Measurements from ENCODE around the gene TSPAN16. TPM values are rescaled to one million over a fixed set of nuclear protein-coding genes. Genes with fewer than 3 reads are reported as not detected.

The TSPAN16 gene
- total RNA-seq (2014; rRNA removed; shearing (Covaris generic)) = not detected in 2 replicates

- Histone ChIP-seq H3K4me3 (ENCODE audit: insufficient read depth, low read depth, low read length) (no peak within 1 kb of the TSS), H3K36me3 (replicated peaks; ENCODE audit: control insufficient read depth, insufficient read depth, low read length) (no peaks in the 10 kb centered on the region), H3K27me3 (ENCODE audit: control insufficient read depth, insufficient read depth, low read length) (no peaks in the 10 kb centered on the region)
- DNase-seq = no peak
These were observed at the start of gene TSPAN16 for GRCh38 chr19:11295665-11296245. TSS of gene TSPAN16 (plus strand) at chr19:11296160. CDS start at chr19:11296298, 138 bp downstream.

- H3K27me3 ChIP-seq (ENCODE audit: control insufficient read depth, insufficient read depth, low read length) = no peaks in the 10 kb centered on the region
- DNase-seq = no peak
- H3K4me3 ChIP-seq (ENCODE audit: insufficient read depth, low read depth, low read length) = no peak overlapping the region
- H3K36me3 ChIP-seq (replicated peaks; ENCODE audit: control insufficient read depth, insufficient read depth, low read length) = peaks cover 7% of the 10 kb centered on the region
These were observed 49.0 kb upstream of the TSPAN16 start for GRCh38 chr19:11246941-11247340.

- Histone ChIP-seq H3K36me3 (replicated peaks; ENCODE audit: control insufficient read depth, insufficient read depth, low read length) (peaks cover 9% of the 10 kb centered on the region), H3K27me3 (ENCODE audit: control insufficient read depth, insufficient read depth, low read length) (no peaks in the 10 kb centered on the region), H3K4me3 (ENCODE audit: insufficient read depth, low read depth, low read length) (no peak overlapping the region)
- DNase-seq = no peak
These were observed 48.6 kb upstream of the TSPAN16 start for GRCh38 chr19:11247391-11247790.

- Histone ChIP-seq H3K27me3 (ENCODE audit: control insufficient read depth, insufficient read depth, low read length) (no peaks in the 10 kb centered on the region), H3K4me3 (ENCODE audit: insufficient read depth, low read depth, low read length) (no peak overlapping the region), H3K36me3 (replicated peaks; ENCODE audit: control insufficient read depth, insufficient read depth, low read length) (peaks cover 10% of the 10 kb centered on the region)
- no peak for DNase-seq
These were observed 48.0 kb upstream of the TSPAN16 start for GRCh38 chr19:11247934-11248333.

GRCh38 chr19:11248852-11249251, 47.1 kb upstream of the TSPAN16 start:
- DNase-seq = no peak

GRCh38 chr19:11251217-11251616, 44.7 kb upstream of the TSPAN16 start:
- Histone ChIP-seq H3K36me3 (replicated peaks; ENCODE audit: control insufficient read depth, insufficient read depth, low read length) (peaks cover 10% of the 10 kb centered on the region), H3K27me3 (ENCODE audit: control insufficient read depth, insufficient read depth, low read length) (no peaks in the 10 kb centered on the region), H3K4me3 (ENCODE audit: insufficient read depth, low read depth, low read length) (no peak overlapping the region)
- no peak for DNase-seq

More at GRCh38 chr19:11248852-11249251, 47.1 kb upstream of the TSPAN16 start:
- peaks cover 10% of the 10 kb centered on the region for H3K36me3 ChIP-seq (replicated peaks; ENCODE audit: control insufficient read depth, insufficient read depth, low read length)
- no peak overlapping the region for H3K4me3 ChIP-seq (ENCODE audit: insufficient read depth, low read depth, low read length)
- no peaks in the 10 kb centered on the region for H3K27me3 ChIP-seq (ENCODE audit: control insufficient read depth, insufficient read depth, low read length)

GRCh38 chr19:11251650-11252314, 44.2 kb upstream of the TSPAN16 start:
- Histone ChIP-seq H3K27me3 (ENCODE audit: control insufficient read depth, insufficient read depth, low read length) (no peaks in the 10 kb centered on the region), H3K36me3 (replicated peaks; ENCODE audit: control insufficient read depth, insufficient read depth, low read length) (peaks cover 10% of the 10 kb centered on the region), H3K4me3 (ENCODE audit: insufficient read depth, low read depth, low read length) (no peak overlapping the region)
- no peak for DNase-seq

GRCh38 chr19:11252665-11253355, 43.1 kb upstream of the TSPAN16 start:
- no peak for DNase-seq
- no peaks in the 10 kb centered on the region for H3K27me3 ChIP-seq (ENCODE audit: control insufficient read depth, insufficient read depth, low read length)
- peaks cover 9% of the 10 kb centered on the region for H3K36me3 ChIP-seq (replicated peaks; ENCODE audit: control insufficient read depth, insufficient read depth, low read length)
- no peak overlapping the region for H3K4me3 ChIP-seq (ENCODE audit: insufficient read depth, low read depth, low read length)

- H3K4me3 ChIP-seq (ENCODE audit: insufficient read depth, low read depth, low read length) = no peak overlapping the region
- DNase-seq = no peak
- H3K27me3 ChIP-seq (ENCODE audit: control insufficient read depth, insufficient read depth, low read length) = no peaks in the 10 kb centered on the region
- peaks cover 9% of the 10 kb centered on the region for H3K36me3 ChIP-seq (replicated peaks; ENCODE audit: control insufficient read depth, insufficient read depth, low read length)
These were observed 41.3 kb upstream of the TSPAN16 start for GRCh38 chr19:11254666-11255065.

- H3K4me3 ChIP-seq (ENCODE audit: insufficient read depth, low read depth, low read length) = no peak overlapping the region
- peaks cover 5% of the 10 kb centered on the region for H3K36me3 ChIP-seq (replicated peaks; ENCODE audit: control insufficient read depth, insufficient read depth, low read length)
- DNase-seq = no peak
- H3K27me3 ChIP-seq (ENCODE audit: control insufficient read depth, insufficient read depth, low read length) = no peaks in the 10 kb centered on the region
These were observed 39.8 kb upstream of the TSPAN16 start for GRCh38 chr19:11256189-11256588.

GRCh38 chr19:11257846-11258380, 38.0 kb upstream of the TSPAN16 start:
- DNase-seq = no peak
- Histone ChIP-seq H3K4me3 (ENCODE audit: insufficient read depth, low read depth, low read length) (no peak overlapping the region), H3K36me3 (replicated peaks; ENCODE audit: control insufficient read depth, insufficient read depth, low read length) (no peaks in the 10 kb centered on the region), H3K27me3 (ENCODE audit: control insufficient read depth, insufficient read depth, low read length) (no peaks in the 10 kb centered on the region)

- DNase-seq = no peak
- H3K36me3 ChIP-seq (replicated peaks; ENCODE audit: control insufficient read depth, insufficient read depth, low read length) = no peaks in the 10 kb centered on the region
- no peaks in the 10 kb centered on the region for H3K27me3 ChIP-seq (ENCODE audit: control insufficient read depth, insufficient read depth, low read length)
- H3K4me3 ChIP-seq (ENCODE audit: insufficient read depth, low read depth, low read length) = peak overlapping the region; percentile 78
These were observed 35.0 kb upstream of the TSPAN16 start for GRCh38 chr19:11260996-11261395.

- Histone ChIP-seq H3K4me3 (ENCODE audit: insufficient read depth, low read depth, low read length) (peak overlapping the region; percentile 78), H3K27me3 (ENCODE audit: control insufficient read depth, insufficient read depth, low read length) (no peaks in the 10 kb centered on the region), H3K36me3 (replicated peaks; ENCODE audit: control insufficient read depth, insufficient read depth, low read length) (no peaks in the 10 kb centered on the region)
- DNase-seq = peak; percentile 79
These were observed 34.5 kb upstream of the TSPAN16 start for GRCh38 chr19:11261431-11261970.

- peak; percentile 95 for DNase-seq
- Histone ChIP-seq H3K4me3 (ENCODE audit: insufficient read depth, low read depth, low read length) (peak within 1 kb of the TSS; percentile 78), H3K27me3 (ENCODE audit: control insufficient read depth, insufficient read depth, low read length) (no peaks in the 10 kb centered on the region), H3K36me3 (replicated peaks; ENCODE audit: control insufficient read depth, insufficient read depth, low read length) (no peaks in the 10 kb centered on the region)
These were observed 33.8 kb upstream of the TSPAN16 start, which contains the start of gene DOCK6 for GRCh38 chr19:11261971-11262839. TSS of gene DOCK6 (minus strand) at chr19:11262524. CDS start at chr19:11262440, 84 bp downstream.
